GM19438 (cell line): ENCODE measurements around the gene SGIP1.

Source experiments
- ATAC-seq: cut with Tn5 transposase; IDR thresholded peaks from one replicate; pipeline ENCODE4 v1.9.1; 2021; ENCODE audit warnings: low read depth; ENCODE audit not compliant: unreplicated experiment

Gene SGIP1

DNA sequence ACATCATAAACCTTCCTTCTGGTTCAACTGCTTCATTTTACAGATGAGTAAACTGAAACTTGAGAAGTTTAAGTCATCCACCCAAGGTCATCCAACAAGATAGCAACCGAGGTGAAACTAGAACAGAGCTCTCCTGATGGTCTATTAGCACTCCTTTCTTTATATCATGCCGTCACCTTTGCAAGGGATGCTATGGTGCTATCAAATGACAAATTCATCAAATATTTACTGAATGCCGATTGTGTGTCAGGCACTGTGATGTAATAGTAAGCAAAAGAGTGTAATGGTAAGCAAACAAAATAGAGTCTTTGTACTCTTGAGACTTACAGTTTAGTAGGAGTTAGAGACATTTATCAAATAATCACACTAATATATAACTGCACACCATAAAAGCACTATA is 14.0 kb upstream of the SGIP1 start:
- ATAC-seq: no peak

DNA sequence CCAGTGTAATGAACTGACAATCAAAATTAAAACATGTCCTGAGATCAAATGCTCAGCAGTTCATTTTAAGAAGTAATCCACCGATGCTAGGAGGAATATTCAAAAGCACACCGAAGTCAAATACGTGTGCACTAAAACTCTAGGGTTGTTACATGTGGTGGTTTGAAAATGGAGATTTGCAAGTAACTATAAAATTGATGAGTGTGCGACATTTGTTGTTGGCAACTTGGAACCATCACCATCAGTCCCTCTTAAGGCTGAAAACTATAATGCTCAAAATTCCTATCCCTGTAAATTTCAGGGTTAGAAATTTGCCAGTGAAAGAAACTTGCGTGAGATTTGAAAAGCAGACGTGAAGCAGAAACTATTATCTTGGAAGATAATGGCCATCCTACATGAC is 13.3 kb upstream of the SGIP1 start:
- no peak for ATAC-seq

GRCh38 chr1:66521721-66522365 is 12.1 kb upstream of the SGIP1 start:
- no peak for ATAC-seq

DNA sequence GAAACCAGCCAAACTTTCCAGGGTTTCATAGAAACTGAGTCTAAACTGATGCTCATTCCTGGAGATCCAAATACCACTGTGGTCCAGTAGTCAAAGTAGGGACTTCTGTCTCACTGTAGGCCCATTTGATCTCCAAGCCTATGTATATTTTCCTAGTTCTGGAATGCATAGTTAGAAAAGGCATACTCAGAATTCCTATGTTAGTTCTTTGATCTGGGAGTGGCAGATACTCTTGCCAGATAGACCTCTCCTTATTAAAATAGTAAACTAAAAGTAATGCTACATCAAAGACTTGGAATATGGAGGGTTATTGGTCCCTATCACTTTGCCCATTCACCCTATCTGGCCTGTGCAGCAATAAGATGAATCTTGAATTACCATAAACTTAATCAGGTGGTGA is 10.4 kb upstream of the SGIP1 start:
- no peak for ATAC-seq

GRCh38 chr1:66525086-66525485 is 8.9 kb upstream of the SGIP1 start:
- no peak for ATAC-seq

DNA sequence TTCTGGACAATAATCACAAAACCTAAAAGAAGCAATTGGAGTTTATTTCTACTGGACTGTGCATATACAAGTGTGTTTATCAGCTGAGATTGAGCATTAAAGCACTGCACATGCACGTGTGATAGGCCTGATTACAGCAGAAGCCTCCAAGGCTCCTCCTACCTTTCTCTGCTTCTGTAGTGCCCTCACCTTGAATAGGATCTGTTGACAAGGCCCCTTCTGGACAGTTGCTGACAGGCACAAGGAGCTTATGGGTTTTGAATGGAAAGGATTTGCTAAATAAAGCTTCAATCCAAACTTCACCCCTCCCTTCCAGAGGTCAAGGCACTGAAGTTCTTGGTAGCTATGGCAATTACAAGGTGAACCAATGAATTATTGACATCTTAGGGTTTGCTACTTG is 7.9 kb upstream of the SGIP1 start:
- ATAC-seq: no peak

- ATAC-seq: no peak
Measured at GRCh38 chr1:66526991-66527390, 7.0 kb upstream of the SGIP1 start.

GRCh38 chr1:66527686-66528085 is 6.3 kb upstream of the SGIP1 start:
- no peak for ATAC-seq

DNA sequence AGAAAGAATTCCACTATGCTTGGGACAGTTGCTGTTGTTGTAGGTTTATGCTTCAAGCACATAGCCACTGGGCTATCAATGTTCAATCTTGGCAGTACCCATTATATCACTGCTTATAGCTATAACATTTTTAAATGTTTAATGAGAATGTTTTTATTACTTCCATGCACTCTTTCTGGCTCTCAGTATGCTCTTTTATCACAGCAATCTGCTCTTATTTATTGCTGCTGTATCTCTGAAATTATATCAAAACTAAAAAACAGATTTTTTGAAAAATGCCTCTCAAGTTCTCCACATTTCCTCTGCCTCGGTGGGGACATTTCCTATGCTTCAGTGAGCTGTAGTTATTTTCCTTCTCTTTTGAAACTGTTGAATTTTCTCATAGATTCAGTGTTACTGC is 5.4 kb upstream of the SGIP1 start:
- ATAC-seq: no peak

GRCh38 chr1:66532214-66532613 is 1.7 kb upstream of the SGIP1 start:
- ATAC-seq: no peak

DNA sequence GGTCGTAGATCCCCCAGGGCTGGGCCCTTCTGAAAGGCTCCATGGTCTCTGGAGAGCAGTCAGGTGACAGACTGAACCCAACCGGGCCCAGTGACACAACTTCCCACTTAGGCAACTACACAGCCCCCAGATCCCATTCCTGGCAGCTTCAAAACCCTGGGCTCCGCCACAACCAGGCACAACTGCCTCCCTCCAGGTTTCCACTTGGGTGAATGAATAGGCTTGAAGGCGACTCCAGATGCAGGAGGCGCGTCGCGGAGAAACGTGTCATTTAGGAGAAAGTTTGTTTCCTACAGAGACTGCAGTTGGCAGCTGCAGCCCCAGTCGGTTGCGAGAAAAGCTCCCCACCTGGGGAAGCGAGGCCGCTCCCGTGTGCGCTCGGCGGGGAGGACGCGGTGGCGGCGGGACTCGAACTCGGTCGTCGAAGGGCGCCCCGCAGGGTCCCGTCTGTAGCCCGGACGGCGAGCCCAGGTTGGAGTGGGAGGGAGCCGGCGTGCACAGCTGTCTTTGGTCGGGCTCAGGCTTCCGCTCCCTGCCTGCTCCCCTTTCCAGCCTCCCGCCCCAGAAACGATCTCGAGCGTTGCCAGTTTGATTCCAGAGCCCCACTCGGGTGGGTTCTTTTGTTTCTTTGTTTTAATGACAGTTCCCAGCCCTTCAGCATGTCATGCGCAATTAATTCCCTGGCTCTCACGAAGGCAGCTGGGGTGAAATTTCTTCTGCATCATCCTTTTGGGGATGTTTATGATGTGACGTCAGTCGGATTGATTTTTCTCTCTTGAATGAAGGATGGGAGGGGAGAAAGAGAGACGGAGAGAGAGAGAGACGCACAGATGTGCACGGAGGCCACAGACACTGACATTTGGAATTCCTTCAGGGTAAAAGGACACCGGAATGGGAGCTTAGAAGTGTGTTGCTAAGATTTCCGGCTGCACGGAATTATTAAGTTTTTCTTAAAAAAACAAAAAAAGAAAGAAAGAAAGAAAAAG is 862 bp upstream of the SGIP1 start:
- ATAC-seq: no peak

DNA sequence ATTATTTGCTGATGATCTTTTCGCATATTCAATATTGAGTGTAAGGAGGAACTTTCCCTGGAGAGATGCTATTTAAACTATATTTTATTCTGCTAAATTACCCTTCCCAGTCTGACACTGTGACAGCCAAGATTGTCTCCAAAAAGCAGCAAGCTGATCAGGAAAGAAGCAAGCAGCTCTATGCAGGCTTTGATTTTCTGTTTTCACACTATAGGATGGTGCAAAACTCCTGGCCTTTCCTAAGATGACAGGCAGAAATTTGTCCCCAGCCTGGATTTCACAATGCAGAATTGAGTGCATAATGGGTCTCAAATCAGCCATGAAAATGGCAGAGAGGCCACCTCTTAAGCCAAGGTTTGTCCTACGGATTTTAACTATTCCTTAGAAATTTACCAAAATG is 1.1 kb downstream of the SGIP1 start:
- ATAC-seq: no peak

GRCh38 chr1:66535853-66536252 is 1.9 kb downstream of the SGIP1 start:
- ATAC-seq: no peak

- ATAC-seq: no peak
Measured at GRCh38 chr1:66537718-66538117, 3.8 kb downstream of the SGIP1 start.

DNA sequence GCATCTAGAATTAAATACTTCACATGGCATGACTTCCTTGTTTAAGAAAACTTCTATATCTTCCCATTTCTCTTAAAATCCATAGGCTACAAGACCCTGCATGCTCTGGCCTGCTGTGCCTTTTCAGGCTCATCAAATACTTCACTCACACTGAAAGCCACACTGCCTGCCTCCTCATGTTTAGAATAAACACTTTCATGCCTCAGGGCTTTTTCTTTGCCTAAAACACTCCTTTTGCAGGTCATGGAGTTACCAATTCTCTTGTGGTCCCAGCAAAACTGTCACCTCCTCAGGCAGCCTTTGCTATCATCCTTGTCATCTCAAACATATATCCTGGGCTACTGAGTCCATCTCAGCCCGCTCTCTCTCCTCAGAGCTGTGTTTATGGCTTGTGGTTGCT is 5.5 kb downstream of the SGIP1 start:
- ATAC-seq: no peak

GRCh38 chr1:66540434-66541032 is 6.6 kb downstream of the SGIP1 start:
- ATAC-seq: no peak

DNA sequence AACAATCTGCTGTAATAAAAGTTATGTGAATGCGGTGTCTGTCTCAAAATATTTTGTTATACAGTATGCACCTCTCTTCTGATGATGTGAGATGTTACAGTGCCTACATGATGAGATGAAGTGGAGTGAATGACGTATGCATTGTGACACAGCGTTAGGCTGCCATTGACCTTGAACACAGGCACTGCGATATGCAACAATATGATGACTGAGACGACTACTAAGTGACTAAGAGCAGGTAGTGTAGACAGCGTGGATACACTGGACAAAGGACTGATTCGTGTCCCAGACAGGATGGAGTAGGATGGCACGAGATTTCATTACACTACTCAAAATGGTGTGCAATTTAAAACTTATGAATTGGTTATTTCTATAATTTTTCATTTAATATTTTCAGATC is 8.4 kb downstream of the SGIP1 start:
- no peak for ATAC-seq

GRCh38 chr1:66542811-66543767 is 9.1 kb downstream of the SGIP1 start:
- no peak for ATAC-seq

DNA sequence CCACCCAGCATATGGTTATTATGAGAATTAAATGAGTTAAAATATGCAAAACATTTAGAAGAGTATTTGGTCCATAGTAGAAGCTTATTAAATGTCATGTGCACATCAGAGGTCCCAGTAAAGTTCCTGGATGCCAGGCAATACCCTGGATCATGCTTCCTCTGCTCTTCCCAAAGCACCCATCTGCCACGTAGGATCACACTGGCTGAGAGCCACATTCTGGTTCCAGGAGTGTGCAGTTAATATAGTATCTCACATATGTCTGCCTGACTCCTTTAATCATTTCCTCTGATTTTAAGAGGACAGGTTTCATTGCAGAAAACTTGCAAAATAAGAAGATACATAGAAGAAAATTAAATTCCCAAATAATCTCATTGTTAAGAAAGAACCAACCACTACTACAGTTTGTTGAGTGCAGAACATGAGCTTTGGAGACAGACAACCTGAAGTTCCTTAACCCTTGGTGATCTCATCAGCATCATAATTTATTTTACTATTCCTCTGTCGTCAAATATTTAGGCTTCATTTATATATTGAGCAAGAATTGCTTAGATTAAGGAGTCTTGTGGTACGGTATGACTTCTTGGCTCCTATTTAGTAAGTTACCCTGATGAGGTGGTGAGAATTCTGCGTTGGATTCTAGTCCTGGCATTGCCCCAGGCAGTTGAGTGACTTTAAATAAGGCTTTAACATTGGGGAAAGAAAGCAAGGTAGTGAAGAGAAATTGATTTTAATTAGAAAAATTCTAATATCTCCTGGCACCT is 12.3 kb downstream of the SGIP1 start:
- ATAC-seq: no peak

DNA sequence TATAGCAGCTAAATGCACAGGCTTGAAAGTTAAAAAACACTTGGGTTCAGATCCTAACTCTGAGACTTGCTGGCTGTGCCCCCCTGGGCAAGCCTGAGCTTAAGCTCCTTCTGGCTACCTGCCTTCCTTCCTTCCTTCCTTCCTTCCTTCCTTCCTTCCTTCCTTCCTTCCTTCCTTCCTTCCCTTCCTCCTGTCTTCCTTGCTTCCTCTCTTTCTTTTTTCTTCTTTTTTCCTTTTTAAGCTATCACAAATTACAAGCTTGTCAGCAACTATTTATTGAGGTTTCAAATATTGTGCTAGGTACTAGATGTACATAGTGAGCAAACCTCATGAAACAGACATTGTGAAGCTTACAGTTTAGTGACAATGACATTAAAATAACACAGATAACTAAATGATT is 15.1 kb downstream of the SGIP1 start:
- no peak for ATAC-seq
